H1 (cell line): ENCODE data around the gene ICAM5. TPM values are rescaled to one million over a fixed set of nuclear protein-coding genes. Genes with fewer than 3 reads are reported as not detected.

ENCODE experiments used
- CTCF ChIA-PET: fragments of 300-600 bp; sonication (Branson Sonifier 250); formaldehyde crosslinking; loops from one replicate; lab custom pipeline; 2021; ENCODE audit not compliant: partially characterized antibody; lab: Charles Lee
- POLR2A ChIA-PET: fragments of 300-600 bp; sonication (Branson Sonifier 250); formaldehyde crosslinking; loops from one replicate; lab custom pipeline; 2021; ENCODE audit warnings: inconsistent platforms; ENCODE audit not compliant: partially characterized antibody; lab: Charles Lee
- DNase-seq, 2 experiments: peaks; one replicate each; pipeline versions ENCODE4 v3.0.0 to v3.0.0-alpha.2; 2010 to 2022; ENCODE audit warnings: low spot score in 2 of 2, low read depth in 1 of 2, mixed read lengths in 1 of 2
- FAIRE-seq: peaks from 2 replicates; lab custom pipeline; 2011; peaks lifted over from hg19 to GRCh38; lab: Jason Lieb, UNC
- H2AFZ ChIP-seq: 2 replicates; pipeline ENCODE4 v1.8.1; 2012; ENCODE audit warnings: low read length, inconsistent platforms
- H2AK5ac ChIP-seq: 2 replicates; pipeline ENCODE4 v1.6.1; 2013; ENCODE audit warnings: low read depth, low read length
- H2BK120ac ChIP-seq: replicated peaks from 2 replicates; pipeline ENCODE3; 2013; ENCODE audit warnings: low read depth, low read length, inconsistent platforms
- H2BK12ac ChIP-seq: 2 replicates; pipeline ENCODE4 v1.6.1; 2013; ENCODE audit warnings: low read depth, low read length
- H2BK15ac ChIP-seq: 2 replicates; pipeline ENCODE4 v1.6.1; 2013; ENCODE audit warnings: low read length
- H2BK20ac ChIP-seq: 2 replicates; pipeline ENCODE4 v1.6.1; 2013; ENCODE audit warnings: low read length
- H2BK5ac ChIP-seq: 2 replicates; pipeline ENCODE4 v1.6.1; 2013; ENCODE audit warnings: low read depth, low read length
- H3K14ac ChIP-seq: 2 replicates; pipeline ENCODE4 v1.6.1; 2013; ENCODE audit warnings: inconsistent platforms; ENCODE audit not compliant: insufficient read length
- H3K18ac ChIP-seq: 2 replicates; pipeline ENCODE4 v1.6.1; 2013; ENCODE audit warnings: low read length; ENCODE audit errors: extremely low read depth
- H3K23ac ChIP-seq: 2 replicates; pipeline ENCODE4 v1.6.1; 2013; ENCODE audit warnings: inconsistent platforms; ENCODE audit not compliant: insufficient read length
- H3K23me2 ChIP-seq: 2 replicates; pipeline ENCODE4 v1.6.1; 2013; ENCODE audit warnings: low read depth, low read length
- H3K27ac ChIP-seq: 2 replicates; pipeline ENCODE4 v1.6.1; 2011; ENCODE audit warnings: low read depth, low read length, inconsistent platforms
- H3K27me3 ChIP-seq, 4 experiments: replicated peaks in 1 of 4; 1 replicate in 1 of 4; 2 replicates in 3 of 4; pipeline versions ENCODE4 v1.6.1 to v1.8.1; 2011 to 2013; ENCODE audit warnings: low read length in 3 of 4, mild to moderate bottlenecking in 3 of 4, inconsistent platforms in 2 of 4, mixed read lengths in 2 of 4, moderate library complexity in 1 of 4; ENCODE audit not compliant: control insufficient read depth in 3 of 4, insufficient read depth in 3 of 4; ENCODE audit errors: extremely low read depth in 1 of 4
- H3K36me3 ChIP-seq, 4 experiments: 2 replicates each; pipeline versions ENCODE4 v1.6.1 to v1.8.1; 2011 to 2013; ENCODE audit warnings: mild to moderate bottlenecking in 4 of 4, low read length in 3 of 4, moderate library complexity in 2 of 4, control low read depth in 1 of 4, inconsistent platforms in 1 of 4; ENCODE audit not compliant: insufficient read depth in 4 of 4, control insufficient read depth in 2 of 4
- H3K4ac ChIP-seq: replicated peaks from 2 replicates; pipeline ENCODE3; 2013; ENCODE audit warnings: low read length, low read depth, mixed read lengths, inconsistent platforms; ENCODE audit not compliant: insufficient read length
- H3K4me1 ChIP-seq, 4 experiments: replicated peaks in 1 of 4; 1 replicate in 1 of 4; 2 replicates in 3 of 4; pipeline versions ENCODE4 v1.6.1 to v1.8.1; 2011 to 2013; ENCODE audit warnings: low read length in 3 of 4, inconsistent platforms in 2 of 4, mixed read lengths in 1 of 4; ENCODE audit not compliant: insufficient read depth in 4 of 4, control insufficient read depth in 3 of 4
- H3K4me2 ChIP-seq, 2 experiments: 2 replicates each; pipeline versions ENCODE4 v1.6.1 to v1.8.1; 2011 to 2013; ENCODE audit warnings: low read depth in 2 of 2, low read length in 2 of 2, control low read depth in 1 of 2, inconsistent platforms in 1 of 2, mild to moderate bottlenecking in 1 of 2; ENCODE audit not compliant: insufficient read depth in 1 of 2
- H3K4me3 ChIP-seq, 4 experiments: fragments of 200-600, 300-600 bp in 1 of 4; sonication (generic), shearing (Covaris generic), sonication (Bioruptor Twin) in 1 of 4; 2 replicates each; pipeline versions ENCODE4 v1.5.1 to v1.8.1; 2011 to 2016; ENCODE audit warnings: low read length in 4 of 4, low read depth in 3 of 4, control low read depth in 2 of 4, inconsistent platforms in 2 of 4, mild to moderate bottlenecking in 2 of 4, mixed read lengths in 1 of 4, moderate library complexity in 1 of 4; ENCODE audit not compliant: insufficient read depth in 2 of 4; ENCODE audit errors: extremely low read depth in 1 of 4
- H3K56ac ChIP-seq: replicated peaks from 2 replicates; pipeline ENCODE3; 2013; ENCODE audit warnings: low read depth, mild to moderate bottlenecking, mixed read lengths, low read length, inconsistent platforms; ENCODE audit not compliant: insufficient read length
- H3K79me1 ChIP-seq: 2 replicates; pipeline ENCODE4 v1.6.1; 2013; ENCODE audit warnings: low read depth, low read length, control low read depth
- H3K79me2 ChIP-seq, 2 experiments: 2 replicates each; pipeline versions ENCODE4 v1.6.1 to v1.8.1; 2012 to 2013; ENCODE audit warnings: low read length in 2 of 2, mild to moderate bottlenecking in 2 of 2, inconsistent platforms in 1 of 2; ENCODE audit not compliant: insufficient read depth in 2 of 2, control insufficient read depth in 1 of 2
- H3K9ac ChIP-seq, 4 experiments: replicated peaks in 1 of 4; 1 replicate in 1 of 4; 2 replicates in 3 of 4; pipeline versions ENCODE4 v1.6.1 to v1.8.1; 2011 to 2013; ENCODE audit warnings: low read depth in 3 of 4, low read length in 3 of 4, control low read depth in 2 of 4, mild to moderate bottlenecking in 2 of 4, moderate library complexity in 2 of 4, inconsistent platforms in 1 of 4; ENCODE audit errors: extremely low read depth in 1 of 4
- H3K9me3 ChIP-seq, 2 experiments: 2 replicates each; pipeline versions ENCODE4 v1.6.1 to v1.8.1; 2012 to 2013; ENCODE audit warnings: mild to moderate bottlenecking in 2 of 2, moderate library complexity in 2 of 2, control low read depth in 1 of 2, inconsistent platforms in 1 of 2, low read depth in 1 of 2, low read length in 1 of 2, mixed read lengths in 1 of 2; ENCODE audit not compliant: insufficient read depth in 2 of 2
- H4K20me1 ChIP-seq, 2 experiments: replicated peaks in 1 of 2; 2 replicates each; pipeline versions ENCODE3 to v1.8.1; 2011 to 2013; ENCODE audit warnings: inconsistent platforms in 2 of 2, low read length in 2 of 2, mild to moderate bottlenecking in 1 of 2; ENCODE audit not compliant: insufficient read depth in 2 of 2, control insufficient read depth in 1 of 2
- H4K5ac ChIP-seq: 2 replicates; pipeline ENCODE4 v1.6.1; 2013; ENCODE audit warnings: low read length, low read depth, mixed read lengths, inconsistent platforms; ENCODE audit not compliant: insufficient read length
- H4K8ac ChIP-seq: 2 replicates; pipeline ENCODE4 v1.8.0; 2013; ENCODE audit warnings: mild to moderate bottlenecking, moderate library complexity, low read length, inconsistent platforms; ENCODE audit not compliant: insufficient read depth; ENCODE audit errors: extremely low read depth
- H4K91ac ChIP-seq: replicated peaks from 2 replicates; pipeline ENCODE3; 2013; ENCODE audit warnings: low read length, mixed read lengths, inconsistent platforms; ENCODE audit not compliant: insufficient read length
- BACH1 ChIP-seq: IDR thresholded peaks from 2 replicates; pipeline ENCODE4 v1.6.1; 2012; ENCODE audit warnings: low read length, improper control_type of control experiment
- CHD1 ChIP-seq: IDR thresholded peaks from 2 replicates; pipeline ENCODE4 v1.6.1; 2012; ENCODE audit warnings: low read depth, low read length, improper control_type of control experiment
- CHD2 ChIP-seq: IDR thresholded peaks from 2 replicates; pipeline ENCODE4 v1.6.1; 2012; ENCODE audit warnings: low read length, improper control_type of control experiment
- CREB1 ChIP-seq: IDR thresholded peaks from 2 replicates; pipeline ENCODE4 v1.6.1; 2012; ENCODE audit warnings: inconsistent platforms
- HDAC6 ChIP-seq: IDR thresholded peaks from one replicate; pipeline ENCODE4 v1.7.1; 2012; ENCODE audit warnings: low read depth, mild to moderate bottlenecking, inconsistent platforms, low read length, moderate library complexity
- SP1 ChIP-seq: IDR thresholded peaks from 2 replicates; pipeline ENCODE4 v1.6.1; 2011; ENCODE audit warnings: low read depth, low read length
- TBP ChIP-seq: IDR thresholded peaks from 2 replicates; pipeline ENCODE4 v1.6.1; 2011; ENCODE audit warnings: low read depth, low read length, improper control_type of control experiment
- WGBS, 2 experiments: shearing (Covaris generic) in 1 of 2; methylation state at CpG; one replicate each; pipeline versions ENCODE4 v1.1.6 to v1.1.7; 2013 to 2015; ENCODE audit warnings: low lambda C conversion rate in 2 of 2, mixed read lengths in 2 of 2, inconsistent platforms in 1 of 2, low coverage in 1 of 2, missing lambda C conversion rate in 1 of 2; ENCODE audit not compliant: insufficient replicate concordance in 2 of 2, insufficient coverage in 1 of 2, insufficient read length in 1 of 2; ENCODE audit errors: extremely low coverage in 1 of 2, missing lambda C conversion rate in 1 of 2; 5-methylcytosine and 5-hydroxymethylcytosine counted together
- polyA plus RNA-seq, 7 experiments: library from polyadenylated mRNA; depleted of rRNA in 3 of 7; stranded (reverse) in 5 of 7; unstranded in 2 of 7; fragments of >200 nt in 5 of 7; fragments of 200-250 nt in 2 of 7; gene quantifications; 1 replicate in 5 of 7; 2 replicates in 1 of 7; 4 replicates in 1 of 7; pipeline versions ENCODE4 v1.2.1 to v1.2.3, GENCODE V29; 2011 to 2013; ENCODE audit warnings: missing spikeins in 2 of 7, mixed read lengths in 2 of 7
- total RNA-seq: library from RNA; stranded (reverse); fragmentation: NEBNext Ultra II Directional; extraction: Animal tissue kit (Norgen Biotek cat#: 25700); gene quantifications from 2 replicates; pipeline ENCODE4 v1.2.1, GENCODE V29; 2021

Gene ICAM5
- total and polyA plus RNA-seq, 2 of the 8 experiments (the other 6 are each of a cell fraction or from before 2014, with no cell fraction given): 3.9 to 4.8 TPM

DNA sequence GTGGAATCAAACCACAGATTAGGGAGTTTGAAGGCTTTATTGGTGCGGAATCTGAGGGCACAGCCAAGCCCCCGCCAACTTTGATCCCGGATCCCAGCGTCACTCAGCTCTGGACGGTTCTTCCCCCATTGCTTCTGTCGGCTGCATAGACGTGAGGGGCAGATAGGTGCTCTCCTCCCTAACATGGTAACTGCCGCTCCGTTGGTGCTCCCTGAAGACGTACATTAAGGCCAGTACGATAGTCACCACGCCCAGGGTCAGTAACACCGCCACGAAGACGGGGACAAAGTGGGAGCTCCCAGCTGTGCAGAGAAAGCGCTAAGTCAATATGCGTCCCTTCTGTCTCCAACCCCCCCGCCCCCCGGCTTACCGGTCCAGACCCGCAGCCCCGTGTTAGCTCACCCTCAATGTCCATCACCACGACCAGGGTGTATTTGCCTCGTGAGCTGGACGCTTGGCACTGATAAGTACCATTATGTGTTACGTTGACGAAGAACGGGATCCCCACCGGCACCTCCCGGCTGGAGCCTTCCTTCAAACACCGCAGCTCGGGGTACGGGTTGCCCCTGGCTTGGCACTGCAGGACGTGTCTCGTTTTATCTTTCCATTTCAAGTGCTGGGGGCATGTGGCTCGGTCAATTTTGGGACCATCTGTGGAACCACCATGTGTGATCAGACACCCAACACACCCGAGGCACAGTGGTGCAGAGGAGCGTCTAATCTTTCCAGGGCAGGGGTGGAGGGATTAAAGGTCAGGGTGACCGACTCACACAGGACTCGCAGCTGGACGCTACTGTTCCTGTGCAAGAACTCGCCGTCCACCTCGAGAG lies 44.2 kb downstream of the ICAM5 start:
- peaks cover 6 to 12% of the 10 kb centered on the region in 2 experiments for H4K20me1 ChIP-seq
- H2BK5ac ChIP-seq: peak overlapping the region; percentile 61; the same call in 1 of the 2 replicates
- CTCF ChIA-PET: interaction anchor here (0.8 to 4.9 kb wide), 18 partner anchors 10 to 82 kb away, joined by 3 to 21 read pairs (median 4); partner anchors contain the start of genes CDC37, ICAM1 and ICAM5
- H3K27me3 ChIP-seq: peaks cover 0 to 3% (median 0%) of the 10 kb centered on the region in 4 experiments; a peak in 2 of 7 replicates
- H3K4me3 ChIP-seq: peak overlapping the region; percentile 75 to 96 (median 90)
- TF ChIP-seq BACH1 (0 out of 2 replicates have a peak, but pooled peaks have one; percentile 14), HDAC6 (no peak), SP1 (no peak), TBP (no peak), CREB1 (peak; percentile 43; the same call in 1 of the 2 replicates), CHD1 (no peak), CHD2 (no peak)
- peak in 1 of 2 experiments; percentile 63 for DNase-seq
- H3K18ac ChIP-seq: no peak overlapping the region
- no peak overlapping the region for H3K56ac ChIP-seq
- H2BK12ac ChIP-seq: no peak overlapping the region
- H3K9ac ChIP-seq: peak overlapping the region in 2 of 4 experiments; percentile 10 to 34; a peak in 4 of 7 replicates
- no peak overlapping the region for H2BK20ac ChIP-seq
- no peak overlapping the region for H3K14ac ChIP-seq
- H2AFZ ChIP-seq: peak overlapping the region; percentile 43; the same call in 1 of the 2 replicates
- peak overlapping the region; percentile 70 for H4K91ac ChIP-seq
- H3K23me2 ChIP-seq: peaks cover 13% of the 10 kb centered on the region
- no peak overlapping the region for H2BK120ac ChIP-seq
- H3K79me1 ChIP-seq: peaks cover 5% of the 10 kb centered on the region
- H3K36me3 ChIP-seq: peaks cover 10 to 13% (median 11%) of the 10 kb centered on the region in 4 experiments; a peak in 7 of 8 replicates
- POLR2A ChIA-PET: interaction anchor here (0.6 to 6.8 kb wide), 23 partner anchors 11 to 325 kb away, joined by 3 to 104 read pairs (median 4); partner anchors contain the start of genes CDC37, DNMT1, FDX2 and ICAM1
- H3K23ac ChIP-seq: no peak overlapping the region
- peak overlapping the region; percentile 78 for H4K8ac ChIP-seq
- no peak overlapping the region for H3K27ac ChIP-seq
- peaks cover 5 to 24% of the 10 kb centered on the region in 2 experiments for H3K79me2 ChIP-seq
- H2AK5ac ChIP-seq: no peak overlapping the region; the same call in 1 of the 2 replicates
- 10% methylated on average over 39 of the region's 44 CpGs; no CpG with 5 or more reads in 1 of the 2 experiments for WGBS, 2 experiments
- no peak overlapping the region for H3K4ac ChIP-seq
- FAIRE-seq: no peak
- H3K4me1 ChIP-seq: peaks cover 0 to 19% (median 7%) of the 10 kb centered on the region in 4 experiments; a peak in 6 of 7 replicates
- H4K5ac ChIP-seq: peak overlapping the region; percentile 29
- no peaks in the 10 kb centered on the region for H3K9me3 ChIP-seq
- H3K4me2 ChIP-seq: peak overlapping the region; percentile 91 to 93
- H2BK15ac ChIP-seq: peak overlapping the region; percentile 88; the same call in 1 of the 2 replicates
